ENCODE data around the gene SLC26A4. TPM values are rescaled to one million over a fixed set of nuclear protein-coding genes. Genes with fewer than 3 reads are reported as not detected.

Gene SLC26A4
- total RNA-seq, 1 donor from 2014 or later: 1.0 TPM

GRCh38 chr7:107622429-107622828 is 38.2 kb upstream of the SLC26A4 start:
- Histone ChIP-seq H3K36me3 (peaks cover 8% of the 10 kb centered on the region), H3K27ac (no peak overlapping the region), H3K9me3 (no peaks in the 10 kb centered on the region), H3K27me3 (no peaks in the 10 kb centered on the region), H3K4me1 (no peaks in the 10 kb centered on the region), H3K4me3 (no peak overlapping the region)
- DNase-seq (no peak), ATAC-seq (peak; percentile 78)
- TF ChIP-seq CTCF (IDR thresholded peaks at IDR 0.05): no peak
- intact Hi-C loops (cut with DNase I): no loop called here

- DNase-seq (no peak), ATAC-seq (no peak)
- no peak overlapping the region for H3K27ac ChIP-seq
- no peaks in the 10 kb centered on the region for H3K27me3 ChIP-seq
- no peaks in the 10 kb centered on the region for H3K4me1 ChIP-seq
- no peaks in the 10 kb centered on the region for H3K9me3 ChIP-seq
- no peak overlapping the region for H3K4me3 ChIP-seq
- peaks cover 7% of the 10 kb centered on the region for H3K36me3 ChIP-seq
- no peak for TF ChIP-seq CTCF (IDR thresholded peaks at IDR 0.05)
- intact Hi-C loops (cut with DNase I): no loop called here
Measured at GRCh38 chr7:107622894-107623293, 37.7 kb upstream of the SLC26A4 start.

- Histone ChIP-seq H3K9me3 (no peaks in the 10 kb centered on the region), H3K27ac (no peak overlapping the region), H3K27me3 (no peaks in the 10 kb centered on the region), H3K36me3 (no peaks in the 10 kb centered on the region), H3K4me1 (no peaks in the 10 kb centered on the region), H3K4me3 (no peak overlapping the region)
- ATAC-seq: no peak
- TF ChIP-seq CTCF (IDR thresholded peaks at IDR 0.05): no peak
- DNase-seq: no peak
- intact Hi-C loops (cut with DNase I): no loop called here
Measured at GRCh38 chr7:107627002-107627401, 33.6 kb upstream of the SLC26A4 start.

- Histone ChIP-seq H3K36me3 (no peaks in the 10 kb centered on the region), H3K4me1 (no peaks in the 10 kb centered on the region), H3K27me3 (no peaks in the 10 kb centered on the region), H3K27ac (no peak overlapping the region), H3K9me3 (no peaks in the 10 kb centered on the region), H3K4me3 (no peak overlapping the region)
- DNase-seq (no peak), ATAC-seq (peak; percentile 50)
- no peak for TF ChIP-seq CTCF (IDR thresholded peaks at IDR 0.05)
- intact Hi-C loops (cut with DNase I): no loop called here
Measured at GRCh38 chr7:107628461-107629064, 32.1 kb upstream of the SLC26A4 start.

GRCh38 chr7:107630342-107630741 is 30.3 kb upstream of the SLC26A4 start:
- no peaks in the 10 kb centered on the region for H3K27me3 ChIP-seq
- intact Hi-C loops (cut with DNase I): no loop called here
- no peak for TF ChIP-seq CTCF (IDR thresholded peaks at IDR 0.05)
- DNase-seq (no peak), ATAC-seq (no peak)
- no peak overlapping the region for H3K4me3 ChIP-seq
- H3K27ac ChIP-seq: no peak overlapping the region
- H3K9me3 ChIP-seq: no peaks in the 10 kb centered on the region
- H3K36me3 ChIP-seq: no peaks in the 10 kb centered on the region
- H3K4me1 ChIP-seq: no peaks in the 10 kb centered on the region
